ENCODE measurements around the gene PTK6.

DNA sequence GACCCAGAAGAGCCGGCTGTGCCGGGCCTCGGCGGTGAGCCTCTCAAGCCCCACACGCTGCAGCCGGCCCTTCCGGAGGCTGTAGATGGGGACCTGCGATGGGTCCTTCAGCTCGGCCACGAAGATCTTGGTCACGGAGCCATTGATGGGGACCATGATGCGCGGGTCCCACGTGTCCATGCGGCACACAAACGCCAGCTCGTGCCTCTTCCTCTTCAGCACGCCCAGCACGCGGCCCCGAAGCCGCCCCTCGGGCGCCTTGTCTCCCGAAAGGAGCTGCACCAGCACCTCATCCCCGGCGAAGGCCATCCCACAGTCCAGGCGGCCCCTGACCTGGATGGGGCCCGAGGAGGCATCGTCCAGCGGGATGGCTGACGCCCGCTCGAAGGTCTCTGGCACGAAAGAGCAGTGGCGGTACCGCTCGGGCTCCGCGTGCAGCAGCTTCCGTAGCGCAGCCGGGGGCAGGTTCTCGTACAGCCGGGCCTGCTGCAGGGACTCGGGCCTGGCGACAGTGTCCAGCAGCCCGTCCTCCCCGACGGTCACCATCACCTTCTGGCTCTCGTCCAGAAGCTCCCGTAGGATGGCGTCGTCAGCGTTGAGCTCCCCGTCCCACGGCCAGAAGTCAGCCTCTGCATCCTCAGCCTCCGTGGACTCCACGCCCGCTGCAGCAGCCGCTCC lies 28.0 kb upstream of the PTK6 start:
- TF ChIP-seq, protein P1, sequence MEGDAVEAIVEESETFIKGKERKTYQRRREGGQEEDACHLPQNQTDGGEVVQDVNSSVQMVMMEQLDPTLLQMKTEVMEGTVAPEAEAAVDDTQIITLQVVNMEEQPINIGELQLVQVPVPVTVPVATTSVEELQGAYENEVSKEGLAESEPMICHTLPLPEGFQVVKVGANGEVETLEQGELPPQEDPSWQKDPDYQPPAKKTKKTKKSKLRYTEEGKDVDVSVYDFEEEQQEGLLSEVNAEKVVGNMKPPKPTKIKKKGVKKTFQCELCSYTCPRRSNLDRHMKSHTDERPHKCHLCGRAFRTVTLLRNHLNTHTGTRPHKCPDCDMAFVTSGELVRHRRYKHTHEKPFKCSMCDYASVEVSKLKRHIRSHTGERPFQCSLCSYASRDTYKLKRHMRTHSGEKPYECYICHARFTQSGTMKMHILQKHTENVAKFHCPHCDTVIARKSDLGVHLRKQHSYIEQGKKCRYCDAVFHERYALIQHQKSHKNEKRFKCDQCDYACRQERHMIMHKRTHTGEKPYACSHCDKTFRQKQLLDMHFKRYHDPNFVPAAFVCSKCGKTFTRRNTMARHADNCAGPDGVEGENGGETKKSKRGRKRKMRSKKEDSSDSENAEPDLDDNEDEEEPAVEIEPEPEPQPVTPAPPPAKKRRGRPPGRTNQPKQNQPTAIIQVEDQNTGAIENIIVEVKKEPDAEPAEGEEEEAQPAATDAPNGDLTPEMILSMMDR (IDR thresholded peaks at IDR 0.05; ENCODE audit: low read length): no peak
- no peak for TF ChIP-seq EZH2phosphoT487 (IDR thresholded peaks at IDR 0.05; ENCODE audit: low read length)
- TF ChIP-seq EZH2 (optimal IDR thresholded peaks at IDR 0.05; ENCODE audit: low read depth, low read length): no peak

Measured in MM.1S (cell line).